Measurements from ENCODE around the gene GPC3. TPM values are rescaled to one million over a fixed set of nuclear protein-coding genes. Genes with fewer than 3 reads are reported as not detected.

Gene GPC3
- total RNA-seq, 1 experiment from 2014 or later, result not detected

DNA sequence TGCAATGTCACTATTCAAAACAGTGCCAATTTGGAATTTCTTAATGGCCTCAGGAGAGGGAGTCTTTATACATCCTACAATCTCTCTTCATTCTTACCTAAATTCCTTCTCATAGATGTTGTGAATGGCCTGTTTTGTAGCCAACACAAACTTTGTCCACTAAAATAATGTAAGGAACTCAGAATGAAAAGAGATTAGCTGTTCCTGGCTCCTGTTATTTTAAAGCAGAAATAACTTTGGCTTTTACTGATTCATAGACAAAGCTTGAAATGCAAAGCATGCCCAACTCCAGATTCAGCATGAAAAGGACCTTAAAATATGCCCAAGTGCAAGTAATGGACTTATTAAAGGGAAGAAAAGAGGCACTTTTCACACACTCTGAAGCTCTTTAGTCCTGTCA, 424.1 kb downstream of the GPC3 start:
- H3K4me2 ChIP-seq (ENCODE audit: low read depth, low read length, poor library complexity, severe bottlenecking), result no peak overlapping the region
- H3K9me2 ChIP-seq (replicated peaks; ENCODE audit: insufficient read depth, low read length), result no peaks in the 10 kb centered on the region
- no peaks in the 10 kb centered on the region for H3K9me3 ChIP-seq (ENCODE audit: low read length)
- H3K27ac ChIP-seq (ENCODE audit: low read length), result no peak overlapping the region
- H3K4me3 ChIP-seq (ENCODE audit: low read length), result no peak overlapping the region
- H3K9ac ChIP-seq (ENCODE audit: low read length), result no peak overlapping the region
- no peaks in the 10 kb centered on the region for H3K36me3 ChIP-seq (ENCODE audit: insufficient read depth, low read length)
- H2AFZ ChIP-seq (ENCODE audit: low read length), result no peak overlapping the region
- no peaks in the 10 kb centered on the region for H4K20me1 ChIP-seq (ENCODE audit: insufficient read depth, low read depth, low read length)
- H3K4me1 ChIP-seq (ENCODE audit: low read length), result no peaks in the 10 kb centered on the region
- DNase-seq, result no peak
- H3K27me3 ChIP-seq (ENCODE audit: low read length), result no peaks in the 10 kb centered on the region
- no peaks in the 10 kb centered on the region for H3K79me2 ChIP-seq (ENCODE audit: low read length)

DNA sequence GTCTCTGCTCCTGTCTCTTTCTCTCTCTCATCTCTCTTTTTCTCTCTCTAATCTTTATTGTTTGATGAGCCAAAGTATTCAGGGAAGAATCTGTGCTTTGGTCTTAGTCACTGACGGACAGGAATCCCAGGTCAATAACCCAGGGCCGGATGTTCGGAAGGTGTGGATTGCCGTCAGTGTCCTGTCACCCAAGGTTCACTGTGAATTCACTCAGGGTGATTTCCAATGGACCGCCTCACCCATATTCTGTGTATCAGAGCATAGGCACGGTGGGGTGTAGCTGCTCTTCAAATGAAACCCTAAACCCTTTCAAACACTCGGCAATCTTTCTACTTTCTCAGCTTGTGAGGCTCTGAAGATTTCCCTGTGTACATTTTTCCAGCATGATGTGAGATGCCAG, 425.5 kb downstream of the GPC3 start:
- no peaks in the 10 kb centered on the region for H3K27me3 ChIP-seq (ENCODE audit: low read length)
- H3K4me3 ChIP-seq (ENCODE audit: low read length), result no peak overlapping the region
- no peaks in the 10 kb centered on the region for H3K36me3 ChIP-seq (ENCODE audit: insufficient read depth, low read length)
- no peak overlapping the region for H3K9ac ChIP-seq (ENCODE audit: low read length)
- no peak for DNase-seq
- H3K9me3 ChIP-seq (ENCODE audit: low read length), result no peaks in the 10 kb centered on the region
- no peaks in the 10 kb centered on the region for H3K79me2 ChIP-seq (ENCODE audit: low read length)
- no peaks in the 10 kb centered on the region for H4K20me1 ChIP-seq (ENCODE audit: insufficient read depth, low read depth, low read length)
- H3K4me1 ChIP-seq (ENCODE audit: low read length), result no peaks in the 10 kb centered on the region
- no peaks in the 10 kb centered on the region for H3K9me2 ChIP-seq (replicated peaks; ENCODE audit: insufficient read depth, low read length)
- no peak overlapping the region for H2AFZ ChIP-seq (ENCODE audit: low read length)
- no peak overlapping the region for H3K27ac ChIP-seq (ENCODE audit: low read length)
- H3K4me2 ChIP-seq (ENCODE audit: low read depth, low read length, poor library complexity, severe bottlenecking), result no peak overlapping the region

DNA sequence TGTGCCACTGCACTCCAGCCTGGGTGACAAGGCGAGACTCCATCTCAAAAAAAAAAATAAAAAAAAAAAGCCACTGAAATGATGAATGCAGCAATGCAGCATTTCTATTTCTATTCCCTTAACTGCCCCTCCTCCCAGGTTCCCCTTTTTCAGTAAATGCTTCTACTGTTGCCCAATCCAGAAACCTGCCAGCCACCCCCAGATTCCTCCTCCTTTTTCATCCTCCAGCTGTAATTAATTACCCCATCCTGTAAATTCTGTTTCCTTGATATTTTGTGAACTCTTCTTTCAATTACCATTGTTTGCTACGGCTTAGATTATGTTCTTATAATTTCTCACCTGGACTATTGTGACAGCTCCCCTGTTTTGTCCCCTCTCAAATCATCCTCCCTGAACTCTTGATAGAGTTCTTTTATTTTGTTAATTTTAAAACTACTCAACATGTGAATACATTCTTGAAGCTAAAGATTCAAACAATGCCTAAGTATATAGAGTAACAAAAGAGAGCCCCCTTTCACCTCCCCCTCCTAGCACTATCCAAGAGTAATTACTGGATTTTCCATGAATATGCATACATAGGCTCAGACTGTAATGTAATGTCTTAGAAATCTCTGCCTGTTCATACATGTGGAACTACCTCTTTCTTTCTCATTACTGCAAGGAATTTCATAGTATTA, 429.5 kb downstream of the GPC3 start:
- Histone ChIP-seq H3K27me3 (ENCODE audit: low read length) (no peaks in the 10 kb centered on the region), H3K79me2 (ENCODE audit: low read length) (no peaks in the 10 kb centered on the region), H3K4me1 (ENCODE audit: low read length) (no peaks in the 10 kb centered on the region), H3K9me3 (ENCODE audit: low read length) (no peaks in the 10 kb centered on the region), H4K20me1 (ENCODE audit: insufficient read depth, low read depth, low read length) (no peaks in the 10 kb centered on the region), H3K27ac (ENCODE audit: low read length) (no peak overlapping the region), H3K9ac (ENCODE audit: low read length) (no peak overlapping the region), H2AFZ (ENCODE audit: low read length) (no peak overlapping the region), H3K4me2 (ENCODE audit: low read depth, low read length, poor library complexity, severe bottlenecking) (no peak overlapping the region), H3K4me3 (ENCODE audit: low read length) (no peak overlapping the region), H3K36me3 (ENCODE audit: insufficient read depth, low read length) (no peaks in the 10 kb centered on the region), H3K9me2 (replicated peaks; ENCODE audit: insufficient read depth, low read length) (no peaks in the 10 kb centered on the region)
- DNase-seq, result no peak

DNA sequence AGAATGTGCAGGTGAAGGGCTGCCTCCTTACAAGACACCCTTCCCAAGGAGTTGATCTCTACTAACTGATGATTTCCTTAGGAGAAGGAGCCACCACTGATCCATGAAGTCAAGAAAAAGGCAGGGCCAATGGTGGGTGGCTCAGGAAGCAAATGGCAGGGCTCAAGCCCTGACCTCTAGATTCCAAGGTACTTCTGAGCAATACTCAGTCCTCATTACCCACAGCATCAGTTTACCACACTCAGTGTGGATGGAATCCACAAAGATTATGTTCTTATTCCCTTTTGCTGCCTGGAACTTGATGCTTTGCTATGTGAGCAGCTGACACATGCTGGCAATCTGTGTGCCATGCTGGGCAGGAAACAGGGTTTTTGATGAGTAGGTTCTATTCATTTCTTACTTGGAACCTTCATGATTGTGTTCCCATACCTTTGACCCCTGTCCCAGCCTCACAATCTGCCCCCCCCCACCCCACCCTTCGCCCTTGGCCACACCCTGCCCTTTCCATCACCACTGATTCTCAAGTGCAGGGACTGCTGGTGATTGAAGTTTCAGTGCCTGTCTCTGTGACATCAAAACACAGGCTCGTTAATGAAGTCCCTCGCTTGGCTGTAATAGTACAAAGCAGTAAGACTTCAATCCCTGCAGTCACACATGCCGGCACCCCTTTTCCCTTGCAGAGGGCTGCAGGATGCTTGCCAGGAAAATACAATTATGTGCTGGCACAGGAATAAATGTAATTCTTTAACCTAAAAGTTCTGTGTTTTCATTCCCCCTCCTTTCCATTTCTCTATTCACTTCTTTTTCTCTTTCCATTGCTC, 434.5 kb downstream of the GPC3 start:
- no peak overlapping the region for H3K4me3 ChIP-seq (ENCODE audit: low read length)
- H3K36me3 ChIP-seq (ENCODE audit: insufficient read depth, low read length), result no peaks in the 10 kb centered on the region
- no peak overlapping the region for H3K27ac ChIP-seq (ENCODE audit: low read length)
- no peaks in the 10 kb centered on the region for H3K4me1 ChIP-seq (ENCODE audit: low read length)
- no peak overlapping the region for H2AFZ ChIP-seq (ENCODE audit: low read length)
- no peaks in the 10 kb centered on the region for H4K20me1 ChIP-seq (ENCODE audit: insufficient read depth, low read depth, low read length)
- no peaks in the 10 kb centered on the region for H3K27me3 ChIP-seq (ENCODE audit: low read length)
- DNase-seq, result no peak
- H3K79me2 ChIP-seq (ENCODE audit: low read length), result no peaks in the 10 kb centered on the region
- H3K4me2 ChIP-seq (ENCODE audit: low read depth, low read length, poor library complexity, severe bottlenecking), result no peak overlapping the region
- peaks cover 6% of the 10 kb centered on the region; the same call in 1 of the 2 replicates for H3K9me3 ChIP-seq (ENCODE audit: low read length)
- H3K9ac ChIP-seq (ENCODE audit: low read length), result no peak overlapping the region
- no peaks in the 10 kb centered on the region for H3K9me2 ChIP-seq (replicated peaks; ENCODE audit: insufficient read depth, low read length)

DNA sequence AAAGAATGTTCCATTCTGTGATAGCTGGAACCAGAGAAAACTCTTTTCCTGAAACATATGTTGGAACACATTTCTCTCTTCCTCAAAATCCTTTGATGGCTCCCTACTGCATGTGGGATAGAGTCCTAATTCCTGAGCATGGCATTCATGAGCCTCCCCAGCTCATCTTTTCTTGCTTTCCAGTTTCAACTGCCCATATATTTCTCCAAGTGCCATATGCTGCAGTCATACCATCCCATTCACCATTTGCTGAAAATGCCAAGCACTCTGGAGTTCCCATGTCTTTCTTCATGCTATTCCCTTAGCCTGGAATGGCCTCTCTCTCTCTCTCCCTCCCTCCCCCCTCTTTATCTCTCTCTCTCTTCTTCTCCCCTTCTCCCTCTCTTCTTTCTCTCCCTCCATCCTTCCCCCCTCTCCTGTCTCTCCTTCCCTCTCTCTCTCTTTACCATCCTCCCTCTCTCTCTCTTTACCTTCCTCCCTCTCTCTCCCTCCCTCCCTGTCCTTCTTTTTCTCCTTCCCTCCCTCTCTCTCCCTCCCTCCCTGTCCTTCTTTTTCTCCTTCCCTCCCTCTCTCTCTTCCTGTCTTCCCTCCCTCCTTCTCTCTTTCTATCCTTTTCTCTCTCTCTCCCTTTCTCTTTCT, 436.0 kb downstream of the GPC3 start:
- DNase-seq, result no peak
- Histone ChIP-seq H3K9me2 (replicated peaks; ENCODE audit: insufficient read depth, low read length) (no peaks in the 10 kb centered on the region), H3K9ac (ENCODE audit: low read length) (no peak overlapping the region), H3K79me2 (ENCODE audit: low read length) (no peaks in the 10 kb centered on the region), H3K4me3 (ENCODE audit: low read length) (no peak overlapping the region), H3K9me3 (ENCODE audit: low read length) (peaks cover 6% of the 10 kb centered on the region; the same call in 1 of the 2 replicates), H3K27ac (ENCODE audit: low read length) (no peak overlapping the region), H3K4me1 (ENCODE audit: low read length) (no peaks in the 10 kb centered on the region), H3K27me3 (ENCODE audit: low read length) (no peaks in the 10 kb centered on the region), H4K20me1 (ENCODE audit: insufficient read depth, low read depth, low read length) (no peaks in the 10 kb centered on the region), H2AFZ (ENCODE audit: low read length) (no peak overlapping the region), H3K4me2 (ENCODE audit: low read depth, low read length, poor library complexity, severe bottlenecking) (no peak overlapping the region), H3K36me3 (ENCODE audit: insufficient read depth, low read length) (no peaks in the 10 kb centered on the region)

DNA sequence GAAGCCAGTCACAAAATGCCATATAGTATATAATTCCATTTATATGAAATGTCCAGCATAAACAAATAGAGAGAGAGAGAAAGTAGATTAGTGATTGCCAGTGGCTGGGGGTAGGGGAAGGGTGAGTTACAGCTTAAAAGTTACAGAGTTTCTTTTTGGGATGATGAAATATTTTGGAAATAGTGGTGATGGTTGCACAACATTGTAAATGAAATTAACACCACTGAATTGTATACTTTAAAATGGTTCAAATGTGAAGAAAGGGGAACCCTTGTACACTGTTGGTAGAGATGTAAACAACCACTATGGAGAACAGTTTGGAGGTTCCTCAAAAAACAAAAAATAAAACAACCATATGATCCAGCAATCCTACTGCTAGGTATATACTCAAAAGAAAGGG, 439.0 kb downstream of the GPC3 start:
- no peaks in the 10 kb centered on the region for H3K9me2 ChIP-seq (replicated peaks; ENCODE audit: insufficient read depth, low read length)
- no peak for DNase-seq
- H3K27me3 ChIP-seq (ENCODE audit: low read length), result no peaks in the 10 kb centered on the region
- no peak overlapping the region for H2AFZ ChIP-seq (ENCODE audit: low read length)
- H3K27ac ChIP-seq (ENCODE audit: low read length), result no peak overlapping the region
- H3K9me3 ChIP-seq (ENCODE audit: low read length), result peaks cover 6% of the 10 kb centered on the region; the same call in 1 of the 2 replicates
- no peaks in the 10 kb centered on the region for H3K4me1 ChIP-seq (ENCODE audit: low read length)
- no peaks in the 10 kb centered on the region for H3K36me3 ChIP-seq (ENCODE audit: insufficient read depth, low read length)
- no peak overlapping the region for H3K4me2 ChIP-seq (ENCODE audit: low read depth, low read length, poor library complexity, severe bottlenecking)
- no peak overlapping the region for H3K4me3 ChIP-seq (ENCODE audit: low read length)
- no peaks in the 10 kb centered on the region for H3K79me2 ChIP-seq (ENCODE audit: low read length)
- H3K9ac ChIP-seq (ENCODE audit: low read length), result no peak overlapping the region
- H4K20me1 ChIP-seq (ENCODE audit: insufficient read depth, low read depth, low read length), result no peaks in the 10 kb centered on the region

DNA sequence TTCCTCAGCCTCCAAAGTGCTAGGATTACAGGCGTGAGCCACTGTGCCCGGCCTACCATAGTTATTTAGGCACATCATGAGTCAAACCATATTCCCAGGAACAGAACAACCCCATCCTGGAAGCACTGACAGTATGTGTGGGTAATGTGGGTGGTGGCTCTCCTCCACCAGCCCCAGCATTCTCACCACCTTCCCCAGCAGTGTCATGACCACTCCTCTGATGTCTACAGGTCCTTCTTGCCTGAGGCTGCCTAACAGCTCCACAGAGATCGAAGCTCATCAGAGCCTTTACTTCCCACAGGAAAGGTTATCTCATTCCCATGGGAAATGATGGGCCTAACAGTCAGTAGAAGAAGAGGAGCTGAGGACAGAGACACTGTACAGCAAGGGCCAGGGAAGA, 440.6 kb downstream of the GPC3 start:
- Histone ChIP-seq H4K20me1 (ENCODE audit: insufficient read depth, low read depth, low read length) (no peaks in the 10 kb centered on the region), H3K4me3 (ENCODE audit: low read length) (no peak overlapping the region), H3K4me2 (ENCODE audit: low read depth, low read length, poor library complexity, severe bottlenecking) (no peak overlapping the region), H3K9me2 (replicated peaks; ENCODE audit: insufficient read depth, low read length) (no peaks in the 10 kb centered on the region), H3K9me3 (ENCODE audit: low read length) (peaks cover 6% of the 10 kb centered on the region; the same call in 1 of the 2 replicates), H3K36me3 (ENCODE audit: insufficient read depth, low read length) (no peaks in the 10 kb centered on the region), H3K79me2 (ENCODE audit: low read length) (no peaks in the 10 kb centered on the region), H3K27ac (ENCODE audit: low read length) (no peak overlapping the region), H3K9ac (ENCODE audit: low read length) (no peak overlapping the region), H3K27me3 (ENCODE audit: low read length) (no peaks in the 10 kb centered on the region), H2AFZ (ENCODE audit: low read length) (no peak overlapping the region), H3K4me1 (ENCODE audit: low read length) (no peaks in the 10 kb centered on the region)
- no peak for DNase-seq

DNA sequence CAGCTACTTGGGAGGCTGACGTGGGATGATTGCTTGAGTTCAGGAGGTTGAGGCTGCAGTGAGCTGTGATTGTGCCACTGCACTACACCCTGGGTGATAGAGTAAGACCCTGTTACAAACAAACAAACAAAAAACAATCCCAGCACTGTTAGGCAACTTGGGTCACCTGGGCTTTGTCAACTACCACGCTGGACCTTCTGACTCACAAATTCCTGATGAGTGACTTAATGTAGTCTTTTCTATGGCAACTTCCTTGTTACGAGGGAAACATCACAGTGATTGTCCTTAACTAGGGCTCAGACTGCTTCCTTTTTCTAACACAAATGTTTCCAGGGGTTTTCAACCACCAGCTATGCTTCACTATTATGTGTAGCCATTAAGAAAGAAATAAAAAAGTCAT, 441.3 kb downstream of the GPC3 start:
- DNase-seq, result no peak
- Histone ChIP-seq H3K4me1 (ENCODE audit: low read length) (no peaks in the 10 kb centered on the region), H3K9me3 (ENCODE audit: low read length) (peaks cover 6% of the 10 kb centered on the region; the same call in 1 of the 2 replicates), H2AFZ (ENCODE audit: low read length) (no peak overlapping the region), H3K27ac (ENCODE audit: low read length) (no peak overlapping the region), H3K27me3 (ENCODE audit: low read length) (no peaks in the 10 kb centered on the region), H4K20me1 (ENCODE audit: insufficient read depth, low read depth, low read length) (no peaks in the 10 kb centered on the region), H3K9ac (ENCODE audit: low read length) (no peak overlapping the region), H3K36me3 (ENCODE audit: insufficient read depth, low read length) (no peaks in the 10 kb centered on the region), H3K9me2 (replicated peaks; ENCODE audit: insufficient read depth, low read length) (no peaks in the 10 kb centered on the region), H3K79me2 (ENCODE audit: low read length) (no peaks in the 10 kb centered on the region), H3K4me2 (ENCODE audit: low read depth, low read length, poor library complexity, severe bottlenecking) (no peak overlapping the region), H3K4me3 (ENCODE audit: low read length) (no peak overlapping the region)
